Kidney (tissue), 14 donors: ENCODE measurements around the gene DYRK2. TPM values are rescaled to one million over a fixed set of nuclear protein-coding genes. Genes with fewer than 3 reads are reported as not detected.
"Not testable (repeated sequence)": the region's sequence is repeated elsewhere in the genome, so short reads cannot be mapped to it uniquely, and the experiment has no call there.

Experiments used
- DNase-seq, 5 donors: peaks; one replicate each; pipeline ENCODE4 v3.0.0-alpha.2; 2013 to 2020
- FAIRE-seq: peaks from 2 replicates; lab custom pipeline; 2012; peaks lifted over from hg19 to GRCh38; lab: Jason Lieb, UNC
- H3K27ac ChIP-seq, 2 donors: one replicate each; pipeline ENCODE4 v1.7.0; 2013; ENCODE audit warnings: low read depth in 2 of 2, low read length in 2 of 2, inconsistent platforms in 1 of 2
- H3K27me3 ChIP-seq: one replicate; pipeline ENCODE4 v1.7.1; 2013; ENCODE audit warnings: low read length, inconsistent platforms; ENCODE audit not compliant: control insufficient read depth, insufficient read depth
- H3K36me3 ChIP-seq, 3 donors: one replicate each; pipeline versions ENCODE4 v1.7.0 to v1.7.1; 2013; ENCODE audit warnings: low read length in 3 of 3, control low read depth in 1 of 3, inconsistent platforms in 1 of 3; ENCODE audit not compliant: insufficient read depth in 3 of 3, control insufficient read depth in 2 of 3
- H3K4me1 ChIP-seq, 3 donors: one replicate each; pipeline versions ENCODE4 v1.7.0 to v1.7.1; 2013; ENCODE audit warnings: low read length in 3 of 3, inconsistent platforms in 1 of 3, low read depth in 1 of 3; ENCODE audit not compliant: control insufficient read depth in 2 of 3, insufficient read depth in 2 of 3
- H3K4me3 ChIP-seq, 3 donors: one replicate each; pipeline versions ENCODE4 v1.7.0 to v1.8.1; 2013; ENCODE audit warnings: low read length in 3 of 3, control low read depth in 1 of 3, inconsistent platforms in 1 of 3
- H3K9ac ChIP-seq, 3 donors: one replicate each; pipeline versions ENCODE4 v1.7.0 to v1.7.1; 2013; ENCODE audit warnings: low read length in 3 of 3, control low read depth in 1 of 3, inconsistent platforms in 1 of 3
- H3K9me3 ChIP-seq, 3 donors: one replicate each; pipeline versions ENCODE4 v1.7.0 to v1.7.1; 2013; ENCODE audit warnings: low read length in 3 of 3, control low read depth in 1 of 3, inconsistent platforms in 1 of 3; ENCODE audit not compliant: control insufficient read depth in 2 of 3, insufficient read depth in 1 of 3
- CTCF ChIP-seq: IDR thresholded peaks from 3 replicates; pipeline ENCODE4 v1.5.1; 2012; ENCODE audit warnings: mild to moderate bottlenecking, moderate library complexity, borderline replicate concordance; ENCODE audit not compliant: insufficient read depth; ENCODE audit errors: extremely low read depth
- intact Hi-C: fragments of 100-400 bp; cut with DNase I; formaldehyde crosslinking; loops from one replicate; pipeline ENCODE4 v1.11.1; 2022
- polyA plus RNA-seq: library from polyadenylated mRNA; stranded (reverse); fragments of 350-450 nt; fragmentation: Illumina TruSeq; extraction: RNeasy Lipid Tissue Mini Kit (QIAGEN cat#74804); gene quantifications from one replicate; pipeline ENCODE4 v1.2.3, GENCODE V29; 2014; ENCODE audit warnings: low read depth, low replicate concordance; ENCODE audit not compliant: insufficient read depth
- total RNA-seq: library from RNA; stranded (reverse); fragmentation: NEBNext Ultra II Directional; extraction: Animal tissue kit (Norgen Biotek cat#: 25700); gene quantifications from one replicate; pipeline ENCODE4 v1.2.1, GENCODE V29; 2021
- donor health status: control.
- donor health status: control.
- donor health status: control.
- donor health status: control.
- donor health status: control.
- donor health status: DM: yes; HTN: yes; CAD: no.
- donor health status: Normal renal cell carcinoma (clear cell type).

The DYRK2 gene
- total and polyA plus RNA-seq, 2 donors from 2014 or later = 2.8 to 35.4 TPM

DNA sequence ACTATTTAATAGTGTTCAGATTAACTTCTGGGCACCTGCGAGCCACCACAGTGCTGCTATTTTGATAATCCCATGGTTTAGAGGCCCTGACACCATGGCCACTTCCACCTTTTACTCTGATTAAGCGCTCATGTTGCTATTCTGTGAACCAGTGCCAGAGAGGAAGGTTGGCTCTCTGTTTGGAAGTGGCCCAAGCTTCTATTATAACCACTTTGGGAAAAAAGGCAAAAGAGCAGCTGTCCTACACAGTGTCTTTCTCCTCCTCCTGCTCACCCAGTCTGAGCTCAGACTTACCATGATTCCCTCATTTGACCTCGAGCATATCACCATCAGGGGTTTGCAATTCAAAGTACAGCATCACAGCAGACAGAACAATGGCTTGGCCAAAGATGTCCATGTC is 23.3 kb downstream of the DYRK2 start:
- no peak overlapping the region for H3K27ac ChIP-seq
- no peak overlapping the region for H3K4me3 ChIP-seq
- no peaks in the 10 kb centered on the region for H3K9me3 ChIP-seq
- intact Hi-C loops = no loop called here
- no peak overlapping the region for H3K9ac ChIP-seq
- H3K4me1 ChIP-seq = no peaks in the 10 kb centered on the region
- DNase-seq (no peak), FAIRE-seq (no peak)
- H3K36me3 ChIP-seq = no peaks in the 10 kb centered on the region
- no peak for TF ChIP-seq CTCF
- no peaks in the 10 kb centered on the region for H3K27me3 ChIP-seq

DNA sequence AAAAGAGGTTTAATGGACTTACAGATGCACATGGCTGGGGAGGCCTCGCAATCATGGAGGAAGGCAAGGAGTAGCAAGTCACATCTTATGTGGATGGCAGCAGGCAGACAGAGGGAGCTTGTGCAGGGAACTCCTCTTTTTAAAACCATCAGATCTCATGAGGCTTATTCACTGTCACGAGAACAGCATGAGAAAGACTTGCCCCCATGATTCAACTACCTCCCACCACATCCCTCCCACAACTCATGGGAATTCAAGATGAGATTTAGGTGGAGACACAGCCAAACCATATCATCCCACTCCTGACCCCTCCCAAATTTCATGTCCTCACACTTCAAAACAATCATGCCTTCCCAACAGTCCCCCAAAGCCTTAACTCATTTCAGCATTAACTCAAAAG is 24.0 kb downstream of the DYRK2 start:
- H3K4me3 ChIP-seq, H3K36me3 ChIP-seq, H3K4me1 ChIP-seq, H3K9me3 ChIP-seq, intact Hi-C loops, H3K27me3 ChIP-seq, FAIRE-seq, H3K9ac ChIP-seq, H3K27ac ChIP-seq, DNase-seq: not testable (repeated sequence)

DNA sequence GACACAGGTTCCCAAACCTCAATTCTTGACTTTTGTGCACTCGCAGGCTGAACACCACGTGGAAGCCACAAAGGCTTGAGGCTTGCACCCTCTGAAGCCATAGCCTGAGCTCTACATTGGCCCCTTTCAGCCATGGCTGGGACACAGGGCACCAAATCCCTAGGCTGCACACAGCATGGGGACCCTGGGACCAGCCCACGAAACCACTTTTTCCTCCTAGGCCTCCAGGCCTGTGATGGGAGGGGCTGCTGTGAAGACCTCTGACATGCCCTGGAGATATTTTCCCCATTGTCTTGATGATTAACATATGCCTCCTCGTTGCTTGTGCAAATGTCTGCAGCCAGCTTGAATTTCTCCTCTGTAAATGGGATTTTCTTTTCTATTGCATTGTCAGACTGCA is 25.0 kb downstream of the DYRK2 start:
- not testable (repeated sequence) for FAIRE-seq

DNA sequence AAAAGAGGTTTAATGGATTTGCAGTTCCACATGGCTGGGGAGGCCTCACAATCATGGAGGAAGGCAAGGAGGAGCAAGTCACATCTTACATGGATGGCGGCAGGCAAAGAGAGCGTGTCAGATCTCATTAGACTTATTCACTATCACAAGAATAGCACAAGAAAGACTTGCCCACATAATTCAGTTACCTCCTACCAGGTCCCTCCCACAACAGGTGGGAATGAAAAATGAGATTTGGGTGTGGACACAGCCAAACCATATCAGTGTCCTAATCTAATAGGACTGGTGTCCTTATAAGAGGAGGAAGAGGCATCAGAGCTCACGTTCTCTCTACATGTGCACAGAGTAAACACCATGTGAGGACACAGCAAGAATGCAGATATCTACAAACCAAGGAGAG is 25.9 kb downstream of the DYRK2 start:
- Histone ChIP-seq H3K9me3 (no peaks in the 10 kb centered on the region), H3K27me3 (no peaks in the 10 kb centered on the region), H3K9ac (no peak overlapping the region), H3K27ac (no peak overlapping the region), H3K4me1 (no peaks in the 10 kb centered on the region), H3K4me3 (no peak overlapping the region), H3K36me3 (no peaks in the 10 kb centered on the region)
- intact Hi-C loops = no loop called here
- TF ChIP-seq CTCF = no peak
- DNase-seq (no peak), FAIRE-seq (no peak)

More for the DNA sequence above, 25.0 kb downstream of the DYRK2 start:
- H3K36me3 ChIP-seq, H3K27ac ChIP-seq, H3K4me3 ChIP-seq, H3K9me3 ChIP-seq, H3K27me3 ChIP-seq, H3K4me1 ChIP-seq, DNase-seq, H3K9ac ChIP-seq, intact Hi-C loops: not testable (repeated sequence)

GRCh38 chr12:67676624-67677023 is 28.1 kb downstream of the DYRK2 start:
- Histone ChIP-seq H3K27me3 (no peaks in the 10 kb centered on the region), H3K9ac (no peak overlapping the region), H3K4me1 (no peaks in the 10 kb centered on the region), H3K36me3 (no peaks in the 10 kb centered on the region), H3K4me3 (no peak overlapping the region), H3K9me3 (no peaks in the 10 kb centered on the region), H3K27ac (no peak overlapping the region)
- TF ChIP-seq CTCF = no peak
- FAIRE-seq = no peak
- no peak for DNase-seq
- intact Hi-C loops = no loop called here
